IMR-90 (cell line): ENCODE results near the gene RARRES2.

Experiments
- CEBPB ChIP-seq: IDR thresholded peaks from 2 replicates; pipeline ENCODE4 v1.6.1; 2012; ENCODE audit warnings: low read depth, low read length, improper control_type of control experiment
- CHD1 ChIP-seq: IDR thresholded peaks from 2 replicates; pipeline ENCODE4 v1.6.1; 2012; ENCODE audit warnings: low read depth, low read length, improper control_type of control experiment
- CTCF ChIP-seq: conservative IDR thresholded peaks from 2 replicates; pipeline ENCODE4 v1.5.1; 2012; ENCODE audit warnings: mild to moderate bottlenecking, low read depth, low read length, improper control_type of control experiment
- FOS ChIP-seq: fragments of 150-350 bp; IDR thresholded peaks from 2 replicates; pipeline ENCODE4 v1.6.1; 2016; ENCODE audit warnings: low read depth, low read length
- MAZ ChIP-seq: IDR thresholded peaks from 2 replicates; pipeline ENCODE4 v1.6.1; 2012; ENCODE audit warnings: low read depth, mild to moderate bottlenecking, low read length, improper control_type of control experiment, moderate library complexity, borderline replicate concordance
- MXI1 ChIP-seq: IDR thresholded peaks from 2 replicates; pipeline ENCODE4 v1.6.1; 2012; ENCODE audit warnings: low read depth, mild to moderate bottlenecking, low read length, moderate library complexity, borderline replicate concordance
- NFE2L2 ChIP-seq: fragments of 150-350 bp; IDR thresholded peaks from 2 replicates; pipeline ENCODE4 v1.6.1; 2016; ENCODE audit warnings: low read depth, mild to moderate bottlenecking, low read length
- POLR2A ChIP-seq: IDR thresholded peaks from 2 replicates; pipeline ENCODE4 v1.6.1; 2012; ENCODE audit warnings: mild to moderate bottlenecking, low read depth, low read length
- RAD21 ChIP-seq: IDR thresholded peaks from 2 replicates; pipeline ENCODE4 v1.6.1; 2012; ENCODE audit warnings: low read length, improper control_type of control experiment
- RCOR1 ChIP-seq: IDR thresholded peaks from 2 replicates; pipeline ENCODE4 v1.6.1; 2012; ENCODE audit warnings: mild to moderate bottlenecking, low read length, improper control_type of control experiment; ENCODE audit not compliant: insufficient replicate concordance
- RFX5 ChIP-seq: IDR thresholded peaks from 2 replicates; pipeline ENCODE4 v1.8.0; 2012; ENCODE audit warnings: low read depth, mild to moderate bottlenecking, low read length, moderate library complexity
- SMC3 ChIP-seq: fragments of 150-350 bp; IDR thresholded peaks from 2 replicates; pipeline ENCODE4 v1.6.1; 2016; ENCODE audit warnings: low read depth, mild to moderate bottlenecking, antibody characterized with exemption, low read length, moderate library complexity
- USF2 ChIP-seq: fragments of 150-350 bp; IDR thresholded peaks from 2 replicates; pipeline ENCODE4 v1.6.1; 2017; ENCODE audit warnings: mild to moderate bottlenecking, antibody characterized with exemption, low read length, low read depth

DNA sequence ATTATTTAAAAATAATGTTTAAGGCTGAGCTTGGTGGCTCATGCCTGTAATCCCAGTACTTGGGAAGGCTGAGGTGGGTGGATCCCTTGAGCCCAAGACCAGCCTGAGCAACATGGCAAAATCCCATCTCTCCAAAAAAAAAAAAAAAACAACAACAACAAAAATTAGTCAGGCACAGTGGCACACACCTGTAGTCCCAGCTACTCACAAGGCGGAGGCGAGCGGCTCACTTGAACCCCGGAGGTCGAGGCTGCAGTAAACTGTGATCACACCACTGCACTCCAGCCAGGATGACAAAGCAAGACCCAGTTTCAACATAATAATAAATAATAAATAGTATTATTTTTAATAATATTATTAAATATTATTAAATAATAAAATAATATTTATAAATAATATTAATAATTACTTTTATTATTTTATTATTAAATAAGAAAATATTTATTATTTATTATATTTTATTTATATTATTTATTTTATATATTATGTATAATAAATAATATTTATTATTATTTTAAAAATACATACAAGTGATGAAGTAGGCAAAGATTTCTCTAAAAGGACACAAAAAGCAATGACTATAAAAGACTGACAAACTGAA lies 26.7 kb downstream of the RARRES2 start:
- no peak for TF ChIP-seq RAD21
- TF ChIP-seq POLR2A, result no peak
- no peak for TF ChIP-seq CTCF
- TF ChIP-seq MAZ, result no peak
- no peak for TF ChIP-seq RFX5
- TF ChIP-seq SMC3, result no peak
- TF ChIP-seq MXI1, result no peak
- no peak for TF ChIP-seq CEBPB
- TF ChIP-seq USF2, result no peak
- no peak for TF ChIP-seq CHD1
- TF ChIP-seq NFE2L2, result no peak
- TF ChIP-seq RCOR1, result no peak
- TF ChIP-seq FOS, result no peak
